Cardiac muscle cell (in vitro differentiated cells and primary cell): ENCODE results near the gene ASPDH. TPM values are rescaled to one million over a fixed set of nuclear protein-coding genes. Genes with fewer than 3 reads are reported as not detected.

Experiments
- DNase-seq, 2 donors: peaks; one replicate each; pipeline versions ENCODE4 v3.0.0 to v3.0.0-alpha.2; 2010 to 2017; ENCODE audit warnings: low read depth in 1 of 2, low spot score in 1 of 2
- H3K27ac ChIP-seq: fragments of 200-600 bp; sonication (generic); 2 replicates; pipeline ENCODE4 v1.5.1; 2016
- H3K27me3 ChIP-seq: fragments of 200-600 bp; sonication (generic); 2 replicates; pipeline ENCODE4 v1.6.0; 2016; ENCODE audit warnings: control low read depth
- H3K36me3 ChIP-seq: fragments of 200-600 bp; sonication (generic); 2 replicates; pipeline ENCODE4 v1.5.1; 2016; ENCODE audit warnings: control low read depth
- H3K4me1 ChIP-seq: fragments of 200-600 bp; sonication (generic); 2 replicates; pipeline ENCODE4 v1.8.1; 2017; ENCODE audit warnings: low read depth, mild to moderate bottlenecking, mixed run types
- H3K4me3 ChIP-seq: fragments of 200-600 bp; sonication (generic); 2 replicates; pipeline ENCODE4 v1.5.1; 2016; ENCODE audit warnings: mild to moderate bottlenecking
- H3K9me3 ChIP-seq: fragments of 200-600 bp; sonication (generic); 2 replicates; pipeline ENCODE4 v1.5.1; 2017; ENCODE audit warnings: low read depth, mild to moderate bottlenecking, control low read depth
- polyA plus RNA-seq: library from polyadenylated mRNA; unstranded; fragments of >200 nt; fragmentation: Nextera tagmentation; extraction: Ambion mirVana; gene quantifications from 2 replicates; pipeline ENCODE4 v1.2.1, GENCODE V29; 2016
- total RNA-seq: library from RNA; depleted of rRNA; stranded (reverse); fragments of >200 nt; gene quantifications from 2 replicates; pipeline ENCODE4 v1.2.3, GENCODE V29; 2016
- TF ChIP-seq, protein P1 (sequence below): IDR thresholded peaks from 2 replicates; pipeline ENCODE4 v1.5.1; 2012; ENCODE audit warnings: low read depth, mild to moderate bottlenecking, low read length

Gene ASPDH
- total and polyA plus RNA-seq, 2 experiments from 2014 or later: not detected

DNA sequence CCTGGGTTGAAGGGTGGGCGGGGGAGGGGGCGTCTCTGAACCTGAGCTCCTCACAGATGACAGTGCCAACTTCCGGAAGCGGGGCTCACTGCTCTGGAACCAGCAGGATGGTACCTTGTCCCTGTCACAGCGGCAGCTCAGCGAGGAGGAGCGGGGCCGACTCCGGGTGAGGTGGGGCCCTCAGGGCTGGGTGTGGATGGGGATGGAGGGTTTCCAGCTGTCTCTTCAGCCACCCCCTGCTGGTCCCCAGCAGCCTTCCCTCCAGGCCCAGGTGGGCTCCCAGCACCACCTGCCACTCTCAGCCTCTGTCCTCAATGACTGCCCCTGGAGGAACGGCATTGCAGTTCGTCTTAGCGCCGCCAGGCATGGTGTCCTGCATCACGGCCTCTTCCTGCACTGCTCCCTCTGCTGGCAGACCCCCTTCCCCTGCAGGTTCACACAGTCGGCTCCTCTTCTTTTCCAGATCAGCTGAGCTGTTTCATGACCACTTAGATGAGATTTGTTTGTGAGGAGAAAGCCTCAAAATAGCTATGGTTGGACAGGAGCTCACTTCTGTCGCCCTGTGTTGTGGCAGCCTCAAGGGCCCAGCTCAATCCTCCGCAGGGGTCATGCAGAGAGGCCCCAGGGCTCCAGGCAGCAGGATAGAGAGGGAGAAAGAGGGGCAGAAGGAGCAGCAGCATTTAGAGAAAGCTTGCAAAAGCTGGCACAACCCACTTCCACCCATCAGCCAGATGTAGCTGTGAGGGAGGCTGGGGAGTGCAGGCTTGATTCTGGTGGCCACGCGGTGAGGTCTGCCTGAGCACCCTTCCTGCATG, 34.6 kb downstream of the ASPDH start:
- peaks cover 7% of the 10 kb centered on the region for H3K36me3 ChIP-seq
- DNase-seq: peak; percentile 49 to 64
- TF ChIP-seq, protein P1, sequence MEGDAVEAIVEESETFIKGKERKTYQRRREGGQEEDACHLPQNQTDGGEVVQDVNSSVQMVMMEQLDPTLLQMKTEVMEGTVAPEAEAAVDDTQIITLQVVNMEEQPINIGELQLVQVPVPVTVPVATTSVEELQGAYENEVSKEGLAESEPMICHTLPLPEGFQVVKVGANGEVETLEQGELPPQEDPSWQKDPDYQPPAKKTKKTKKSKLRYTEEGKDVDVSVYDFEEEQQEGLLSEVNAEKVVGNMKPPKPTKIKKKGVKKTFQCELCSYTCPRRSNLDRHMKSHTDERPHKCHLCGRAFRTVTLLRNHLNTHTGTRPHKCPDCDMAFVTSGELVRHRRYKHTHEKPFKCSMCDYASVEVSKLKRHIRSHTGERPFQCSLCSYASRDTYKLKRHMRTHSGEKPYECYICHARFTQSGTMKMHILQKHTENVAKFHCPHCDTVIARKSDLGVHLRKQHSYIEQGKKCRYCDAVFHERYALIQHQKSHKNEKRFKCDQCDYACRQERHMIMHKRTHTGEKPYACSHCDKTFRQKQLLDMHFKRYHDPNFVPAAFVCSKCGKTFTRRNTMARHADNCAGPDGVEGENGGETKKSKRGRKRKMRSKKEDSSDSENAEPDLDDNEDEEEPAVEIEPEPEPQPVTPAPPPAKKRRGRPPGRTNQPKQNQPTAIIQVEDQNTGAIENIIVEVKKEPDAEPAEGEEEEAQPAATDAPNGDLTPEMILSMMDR: peak; percentile 60

DNA sequence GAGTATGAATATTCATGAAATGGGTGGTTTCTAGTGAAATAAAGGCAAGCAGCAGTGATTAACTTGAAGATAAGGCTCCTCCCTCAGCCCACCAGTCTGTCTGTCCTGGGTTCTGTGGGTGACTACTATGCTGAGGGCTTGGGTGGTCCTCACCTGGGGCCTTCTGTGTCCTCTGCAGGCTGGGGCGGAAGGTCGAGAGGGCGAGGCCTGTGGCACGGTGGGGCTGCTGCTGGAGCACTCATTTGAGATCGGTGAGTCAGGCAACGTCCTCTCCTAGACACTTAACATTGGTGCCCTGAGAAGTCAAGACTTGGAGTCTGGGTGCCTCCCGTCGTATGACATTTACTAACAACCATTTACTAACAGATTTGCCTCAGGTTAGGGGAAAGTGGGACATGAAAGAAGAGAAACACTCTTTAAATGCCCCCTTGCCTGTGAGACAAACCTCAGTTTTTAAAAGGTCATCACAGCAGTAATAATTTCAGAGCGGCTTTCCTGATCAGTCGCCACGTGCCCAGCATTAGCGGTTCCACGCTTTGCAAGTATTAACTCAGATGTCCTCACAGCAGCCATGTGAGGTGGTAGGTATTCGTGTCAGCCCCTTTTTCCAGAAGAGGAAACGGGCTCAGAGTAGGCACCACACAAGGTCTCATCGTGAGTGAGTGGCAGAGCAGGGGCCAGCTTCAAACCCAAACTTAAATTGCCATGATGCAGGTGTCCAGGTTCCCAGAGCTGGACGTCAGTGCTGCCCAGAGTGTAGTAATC, 35.8 kb downstream of the ASPDH start:
- Histone ChIP-seq H3K9me3 (no peaks in the 10 kb centered on the region), H3K27me3 (no peaks in the 10 kb centered on the region), H3K4me3 (no peak overlapping the region), H3K27ac (no peak overlapping the region), H3K36me3 (peaks cover 7% of the 10 kb centered on the region), H3K4me1 (peaks cover 4% of the 10 kb centered on the region)
- DNase-seq: no peak
- TF ChIP-seq, protein P1: no peak

More for the DNA sequence above, 34.6 kb downstream of the ASPDH start:
- H3K9me3 ChIP-seq: no peaks in the 10 kb centered on the region
- H3K4me3 ChIP-seq: no peak overlapping the region
- no peak overlapping the region for H3K27ac ChIP-seq
- H3K4me1 ChIP-seq: peaks cover 4% of the 10 kb centered on the region
- H3K27me3 ChIP-seq: no peaks in the 10 kb centered on the region

DNA sequence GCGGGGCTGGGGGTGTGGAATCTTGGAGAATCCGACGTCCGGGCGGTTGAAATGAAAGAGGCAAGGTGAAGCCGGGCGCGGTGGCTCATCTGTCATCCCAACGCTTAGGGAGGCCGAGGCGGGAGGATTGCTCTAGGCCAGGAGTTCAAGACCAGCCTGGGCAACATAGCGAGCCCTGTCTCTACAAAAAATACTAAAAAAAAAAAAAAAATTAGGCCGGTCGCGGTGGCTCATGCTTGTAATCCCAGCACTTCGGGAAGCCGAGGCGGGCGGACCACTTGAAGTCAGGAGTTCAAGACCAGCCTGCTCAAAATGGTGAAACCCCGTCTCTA, 36.8 kb downstream of the ASPDH start:
- Histone ChIP-seq H3K4me1 (peaks cover 4% of the 10 kb centered on the region), H3K36me3 (peaks cover 7% of the 10 kb centered on the region), H3K9me3 (no peaks in the 10 kb centered on the region), H3K4me3 (peak overlapping the region; percentile 51), H3K27ac (peak overlapping the region; percentile 90), H3K27me3 (no peaks in the 10 kb centered on the region)
- TF ChIP-seq, protein P1: no peak
- DNase-seq: no peak

DNA sequence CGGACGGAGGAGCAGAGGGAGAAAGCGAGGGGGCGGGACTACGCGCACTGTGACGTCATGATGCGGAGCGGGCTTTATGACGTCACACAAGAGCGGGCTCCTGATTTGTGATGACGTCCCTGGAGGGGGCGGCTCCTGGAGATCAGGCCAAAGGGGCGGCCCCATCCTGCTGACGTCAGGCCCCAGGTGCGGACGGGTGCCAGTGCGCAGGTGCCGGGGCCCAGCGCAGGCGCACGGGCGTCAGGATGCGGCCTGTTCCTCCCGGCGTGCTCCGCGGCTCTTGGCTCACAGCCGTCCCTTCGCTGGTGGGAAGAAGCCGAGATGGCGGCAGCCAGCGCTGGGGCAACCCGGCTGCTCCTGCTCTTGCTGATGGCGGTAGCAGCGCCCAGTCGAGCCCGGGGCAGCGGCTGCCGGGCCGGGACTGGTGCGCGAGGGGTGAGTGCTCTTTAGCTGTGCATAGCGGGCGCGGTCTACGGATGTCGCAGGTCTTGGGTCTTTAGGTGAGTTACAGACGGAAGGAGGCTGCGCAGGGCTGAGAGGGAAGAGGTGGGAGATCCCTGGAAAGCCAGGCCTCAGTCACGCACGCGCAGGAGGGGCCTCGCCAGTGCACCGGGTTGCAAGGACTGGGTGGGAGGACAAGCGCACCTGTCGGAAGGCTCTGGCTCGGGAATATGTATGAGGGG, 37.3 kb downstream of the ASPDH start, which contains the start of the genes EMC10 and GARIN5A:
Gene EMC10 (plus strand): TSS at position 284 of the 683 bp plus-strand sequence. CDS start 38 bp downstream, at position 322.
Gene GARIN5A (minus strand): TSS at position 625 of the 683 bp plus-strand sequence. CDS start 460 bp downstream, at position 165.
- Histone ChIP-seq H3K4me3 (peak within 1 kb of the TSS; percentile 51), H3K36me3 (peaks cover 7% of the 10 kb centered on the region), H3K4me1 (peaks cover 4% of the 10 kb centered on the region), H3K27ac (peak within 1 kb of the TSS; percentile 90), H3K9me3 (no peaks in the 10 kb centered on the region), H3K27me3 (no peaks in the 10 kb centered on the region)
- peak; percentile 92 to 97 for DNase-seq
- TF ChIP-seq, protein P1: no peak

DNA sequence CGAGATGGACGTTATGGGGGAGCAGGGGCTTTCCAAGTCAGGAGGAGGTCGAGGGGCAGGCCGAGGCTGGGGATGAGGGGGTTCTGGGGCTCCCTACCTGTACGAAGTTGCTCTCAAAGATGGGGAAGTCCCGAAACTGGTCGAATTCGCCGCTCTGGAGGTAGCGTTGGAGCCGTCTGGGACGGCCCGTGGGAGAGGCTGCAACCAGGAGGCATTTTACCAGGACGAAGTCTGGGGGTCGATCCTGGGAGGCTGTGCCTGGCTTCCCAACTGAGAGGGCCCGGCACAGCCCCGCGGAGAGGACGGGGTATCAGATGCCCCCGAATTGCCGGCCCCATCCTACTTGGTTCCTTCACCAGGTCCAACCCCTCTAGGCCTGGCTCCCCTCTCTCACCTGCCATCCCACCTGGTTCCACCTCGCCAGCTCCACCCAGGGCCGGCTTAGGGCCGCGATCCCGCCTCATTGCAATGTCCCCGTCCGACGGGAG, 37.9 kb downstream of the ASPDH start:
- no peaks in the 10 kb centered on the region for H3K9me3 ChIP-seq
- no peak overlapping the region for H3K4me3 ChIP-seq
- TF ChIP-seq, protein P1: no peak
- H3K4me1 ChIP-seq: peaks cover 4% of the 10 kb centered on the region
- H3K27me3 ChIP-seq: no peaks in the 10 kb centered on the region
- H3K27ac ChIP-seq: no peak overlapping the region
- DNase-seq: no peak
- H3K36me3 ChIP-seq: peaks cover 7% of the 10 kb centered on the region
